ENCODE results near the gene C1orf53.

GRCh38 chr1:197904126-197904787 is 1.8 kb downstream of the C1orf53 start:
- TF ChIP-seq REST (IDR thresholded peaks at IDR 0.05; ENCODE audit: insufficient read depth in 1 of 2, low read depth in 2 of 2, low read length in 2 of 2) (no peak), POLR2AphosphoS5 (IDR thresholded peaks at IDR 0.05; ENCODE audit: low read depth, low read length) (no peak), TAF1 (IDR thresholded peaks at IDR 0.05; ENCODE audit: borderline replicate concordance, insufficient read depth, low read length) (no peak)
